Measurements from ENCODE around the gene RRM2.
"Not testable (repeated sequence)": the region's sequence is repeated elsewhere in the genome, so short reads cannot be mapped to it uniquely, and the experiment has no call there.

The RRM2 gene

GRCh38 chr2:10091889-10092244 lies 30.7 kb upstream of the RRM2 start:
- DNase-seq = not testable (repeated sequence)

- DNase-seq = no peak
Observed at GRCh38 chr2:10094271-10094814, 28.2 kb upstream of the RRM2 start.

GRCh38 chr2:10095175-10095574 lies 27.4 kb upstream of the RRM2 start:
- DNase-seq = no peak

DNA sequence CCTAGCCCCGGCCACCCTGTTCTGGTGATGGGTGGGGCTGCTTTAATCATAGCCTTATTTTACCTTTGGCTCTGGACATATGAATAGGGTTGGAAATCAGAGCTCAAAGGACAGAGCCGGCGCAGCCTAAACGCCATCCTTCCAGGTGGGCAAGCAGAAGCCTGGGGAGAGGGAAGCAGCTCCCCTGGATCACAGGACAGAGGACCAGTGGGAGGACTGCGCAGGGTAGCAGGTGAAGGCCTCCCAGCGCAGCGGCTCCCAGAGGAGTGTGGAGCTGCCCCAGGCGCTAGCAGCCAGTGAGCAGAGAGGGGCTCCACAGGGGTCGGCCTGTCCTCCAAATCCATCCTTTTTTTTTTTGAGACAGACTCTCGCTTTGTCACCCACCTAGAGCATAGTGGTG lies 25.9 kb upstream of the RRM2 start:
- no peak for DNase-seq

DNA sequence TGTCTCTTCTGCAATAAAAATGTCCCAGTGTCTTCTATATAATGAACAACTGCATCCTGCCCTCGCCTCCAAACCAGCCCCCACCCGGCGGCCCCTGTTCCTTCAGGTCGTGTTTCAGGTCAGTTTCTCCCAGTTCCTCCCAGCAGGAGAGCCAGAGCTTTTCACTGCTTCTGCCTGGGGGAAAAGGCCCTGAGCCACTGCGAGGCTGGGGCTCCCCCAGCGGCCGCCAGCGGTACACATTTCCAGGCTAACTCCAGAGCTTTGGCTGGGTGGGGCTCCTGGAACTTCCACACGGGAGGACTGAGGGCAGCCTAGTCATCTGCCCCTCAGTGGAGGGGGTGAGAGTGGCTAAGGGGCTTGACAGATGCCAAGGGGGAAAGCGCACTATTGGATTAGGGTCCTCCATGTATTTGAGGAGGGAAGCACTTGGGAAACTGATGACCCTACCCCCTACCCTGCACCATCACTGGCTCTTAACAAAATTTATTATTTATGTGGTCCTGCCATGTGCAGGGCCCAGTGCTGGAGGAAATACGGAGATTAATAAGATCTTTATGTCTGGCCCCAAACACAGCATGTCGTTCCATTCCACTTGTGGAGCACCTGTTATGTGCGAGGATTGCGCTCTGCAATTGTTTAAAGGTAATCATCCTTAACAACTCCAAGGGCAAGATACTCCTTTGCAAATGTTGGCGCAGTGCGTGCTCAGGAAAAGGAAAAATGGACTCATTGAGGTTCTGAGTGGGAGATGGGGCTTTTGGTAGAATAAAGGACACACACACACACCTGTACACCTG lies 25.0 kb upstream of the RRM2 start:
- peak; percentile 32 for DNase-seq

- no peak for DNase-seq
Observed at GRCh38 chr2:10101491-10101890, 21.0 kb upstream of the RRM2 start.

DNA sequence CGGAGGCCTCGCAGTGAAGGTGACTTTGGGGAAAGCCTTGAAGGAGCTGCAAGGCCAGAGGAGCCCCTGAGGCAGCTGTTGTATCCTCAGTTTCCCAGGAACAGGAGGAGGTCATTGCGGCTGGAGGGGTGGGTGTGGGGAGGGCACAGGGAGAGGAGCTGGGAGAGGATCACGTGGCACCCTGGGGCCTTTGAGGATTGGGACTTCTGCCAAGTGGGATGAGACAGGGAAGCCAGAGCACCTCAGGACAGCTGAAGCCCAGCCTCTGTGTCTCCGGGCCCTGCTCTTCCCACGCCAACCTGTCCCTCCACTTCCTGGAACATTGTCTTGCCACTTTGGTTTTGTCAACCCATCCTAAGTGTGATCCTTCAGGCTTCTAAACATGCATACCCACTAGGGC lies 19.4 kb upstream of the RRM2 start:
- no peak for DNase-seq

- not testable (repeated sequence) for DNase-seq
Observed at GRCh38 chr2:10104906-10105305, 17.6 kb upstream of the RRM2 start.

DNA sequence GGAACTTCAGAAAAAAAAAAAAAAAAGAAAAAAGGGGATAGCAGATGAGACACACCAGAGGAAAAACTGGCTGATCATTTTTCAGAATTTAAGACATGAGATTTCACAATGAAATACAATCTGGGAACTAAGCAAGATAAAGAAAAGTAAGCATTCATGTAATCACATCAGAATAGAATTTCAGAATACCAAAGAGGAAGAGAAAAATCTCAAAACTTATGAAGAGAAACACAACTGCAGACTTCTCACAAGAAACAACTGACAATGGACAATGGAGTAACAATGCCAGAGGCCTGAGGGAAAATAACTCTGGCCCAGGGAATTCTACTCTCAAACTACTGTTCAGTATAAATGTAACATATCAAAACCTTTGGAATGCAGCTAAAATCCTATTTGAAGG lies 13.2 kb upstream of the RRM2 start:
- DNase-seq = no peak

DNA sequence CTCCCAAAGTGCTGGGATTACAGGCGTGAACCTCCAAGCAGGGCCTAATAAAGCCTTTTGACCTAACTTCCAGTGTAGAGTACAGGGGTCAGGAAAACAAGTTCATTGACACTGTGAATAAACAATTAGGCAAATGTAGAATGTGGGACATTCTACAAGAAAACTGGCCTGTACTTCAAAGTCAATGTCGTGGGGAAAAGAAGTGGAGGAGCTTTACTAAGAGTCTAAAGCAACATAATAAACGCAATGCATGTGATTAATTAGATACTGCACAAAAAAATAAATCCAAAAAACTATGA lies 3.6 kb upstream of the RRM2 start:
- DNase-seq = no peak

- DNase-seq = no peak
Observed at GRCh38 chr2:10119601-10120157, 2.9 kb upstream of the RRM2 start.

- peak; percentile 95 for DNase-seq
Observed at GRCh38 chr2:10120158-10120876, 2.2 kb upstream of the RRM2 start.

DNA sequence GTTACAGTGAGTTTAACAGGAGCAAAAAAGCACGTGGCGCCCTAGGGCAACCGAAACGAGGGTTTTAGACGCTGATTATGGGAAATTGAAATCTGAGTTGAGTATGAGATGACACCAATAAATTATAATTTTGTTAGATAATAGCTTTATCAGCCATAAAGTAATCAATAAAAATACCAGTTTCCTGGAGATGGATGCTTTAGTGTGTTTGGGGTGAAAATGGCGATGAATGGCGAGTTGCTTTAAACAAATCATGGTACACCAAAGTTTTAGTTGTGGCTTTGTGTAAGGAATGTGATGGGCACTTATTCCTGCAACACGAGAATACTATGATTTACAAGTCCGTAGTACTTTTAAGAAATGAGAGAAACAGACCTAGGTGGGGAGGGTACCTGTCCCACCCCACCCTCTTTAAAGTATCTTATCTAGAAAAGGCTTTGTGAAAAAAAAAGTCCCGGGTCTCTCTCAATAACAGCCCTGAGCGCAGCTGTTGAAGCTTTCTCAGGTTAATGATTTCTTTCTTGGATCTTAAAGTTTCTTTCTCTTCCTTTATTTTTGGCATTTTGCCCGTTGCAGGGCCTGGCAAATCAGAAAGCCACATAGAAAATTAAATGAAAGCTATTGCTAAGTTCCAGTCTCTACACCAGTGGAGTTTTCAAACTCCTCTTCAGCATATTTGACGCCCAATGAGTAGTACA lies 1.5 kb upstream of the RRM2 start:
- DNase-seq = no peak

DNA sequence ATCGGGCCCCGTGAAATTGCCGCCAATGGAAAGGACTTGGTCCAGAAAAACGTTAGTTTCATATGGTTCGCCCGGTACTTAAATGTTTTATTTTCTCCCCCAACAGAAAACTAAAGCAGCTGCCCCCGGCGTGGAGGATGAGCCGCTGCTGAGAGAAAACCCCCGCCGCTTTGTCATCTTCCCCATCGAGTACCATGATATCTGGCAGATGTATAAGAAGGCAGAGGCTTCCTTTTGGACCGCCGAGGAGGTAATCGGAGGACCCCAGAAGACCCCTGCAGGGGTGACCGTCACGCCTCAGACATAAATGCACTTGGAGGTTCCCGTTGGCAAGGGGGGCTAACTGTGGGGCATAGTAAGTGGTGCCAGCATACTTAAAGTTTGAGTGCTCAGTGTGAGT lies 742 bp downstream of the RRM2 start:
- no peak for DNase-seq

DNA sequence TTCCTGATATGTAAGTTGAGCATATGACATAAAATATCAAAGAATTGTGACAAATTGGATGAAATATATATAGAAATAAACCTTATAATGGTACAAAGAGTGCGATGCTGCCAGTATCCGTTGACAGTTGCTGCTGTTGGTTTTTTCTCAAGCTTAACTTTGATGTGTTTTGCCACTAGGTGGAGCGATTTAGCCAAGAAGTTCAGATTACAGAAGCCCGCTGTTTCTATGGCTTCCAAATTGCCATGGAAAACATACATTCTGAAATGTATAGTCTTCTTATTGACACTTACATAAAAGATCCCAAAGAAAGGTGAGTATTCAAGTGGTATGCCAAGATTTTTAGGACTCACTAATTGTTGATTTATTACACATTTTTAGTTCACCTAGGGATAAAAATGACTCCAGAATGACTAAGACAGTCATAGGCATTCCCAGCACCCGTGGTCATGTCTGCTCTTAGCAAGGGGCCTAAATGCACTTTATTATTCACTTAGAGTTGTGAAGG lies 2.1 kb downstream of the RRM2 start:
- DNase-seq = peak; percentile 18

GRCh38 chr2:10125842-10126631 lies 3.5 kb downstream of the RRM2 start:
- DNase-seq = no peak

GRCh38 chr2:10126632-10127026 lies 4.1 kb downstream of the RRM2 start:
- DNase-seq = no peak

DNA sequence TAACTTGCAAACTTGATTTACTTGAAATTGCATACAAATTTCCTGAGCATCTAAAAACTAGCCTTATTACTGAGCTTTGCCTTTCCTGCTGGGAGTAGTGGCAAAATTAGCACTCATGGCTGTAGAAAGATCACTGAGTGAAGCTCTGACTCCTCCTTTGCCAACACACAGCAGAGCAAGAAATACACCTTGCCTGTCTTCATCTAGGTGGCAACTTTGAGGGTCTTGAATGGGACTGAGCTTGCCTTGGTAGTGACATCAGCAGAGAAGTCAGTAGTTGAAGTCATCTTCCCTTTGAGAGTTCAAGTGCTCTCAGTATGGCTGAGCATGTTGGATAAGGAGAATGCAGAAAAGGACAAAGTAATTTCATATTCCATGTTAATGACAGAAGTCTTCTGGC lies 5.9 kb downstream of the RRM2 start:
- DNase-seq = no peak

- DNase-seq = no peak
Observed at GRCh38 chr2:10129490-10129889, 7.0 kb downstream of the RRM2 start.

DNA sequence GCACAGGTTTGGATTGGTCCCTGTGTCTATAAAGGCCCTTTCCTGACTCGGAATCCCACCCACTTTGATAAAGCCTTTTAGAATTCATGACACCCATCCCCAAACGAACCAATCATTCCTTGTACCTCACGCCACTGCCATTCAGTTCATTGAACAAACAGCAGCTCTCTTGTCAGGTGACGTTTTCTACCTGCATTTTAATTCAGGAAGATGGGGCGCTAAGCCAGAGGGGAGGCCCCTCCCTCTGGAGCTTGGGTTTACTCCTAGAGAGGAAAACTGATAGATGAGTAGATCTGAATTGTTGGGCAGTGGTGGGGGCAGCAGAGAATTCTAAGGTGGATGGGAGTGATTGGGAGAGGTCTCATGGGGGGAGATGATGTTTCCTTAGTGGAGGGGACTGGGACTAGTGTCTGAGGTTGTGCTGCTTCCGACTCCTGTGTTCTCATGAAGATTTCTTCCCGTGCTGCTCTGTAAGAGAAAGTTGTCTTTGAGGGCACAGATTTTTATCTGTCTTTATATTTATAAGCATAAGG lies 9.6 kb downstream of the RRM2 start:
- no peak for DNase-seq

DNA sequence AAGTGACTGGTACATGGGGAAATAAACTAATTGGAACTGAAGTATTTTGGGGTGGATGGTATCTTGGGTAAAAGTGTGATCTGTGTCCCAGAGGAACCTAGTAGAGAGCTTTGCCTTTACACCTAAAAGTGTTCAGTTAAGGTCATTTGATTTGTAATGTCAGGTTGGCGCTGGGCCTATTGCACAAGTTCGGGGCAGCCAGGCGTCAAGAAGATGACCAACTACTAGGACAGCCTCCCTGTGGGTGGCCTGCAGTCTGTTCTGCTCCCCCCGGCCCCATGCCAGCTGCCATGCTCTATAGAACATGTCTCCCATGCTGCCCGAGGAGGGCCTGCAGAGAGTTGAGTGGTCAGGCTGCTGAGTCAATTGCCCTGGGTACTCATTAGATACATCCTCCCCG lies 10.1 kb downstream of the RRM2 start:
- no peak for DNase-seq

DNA sequence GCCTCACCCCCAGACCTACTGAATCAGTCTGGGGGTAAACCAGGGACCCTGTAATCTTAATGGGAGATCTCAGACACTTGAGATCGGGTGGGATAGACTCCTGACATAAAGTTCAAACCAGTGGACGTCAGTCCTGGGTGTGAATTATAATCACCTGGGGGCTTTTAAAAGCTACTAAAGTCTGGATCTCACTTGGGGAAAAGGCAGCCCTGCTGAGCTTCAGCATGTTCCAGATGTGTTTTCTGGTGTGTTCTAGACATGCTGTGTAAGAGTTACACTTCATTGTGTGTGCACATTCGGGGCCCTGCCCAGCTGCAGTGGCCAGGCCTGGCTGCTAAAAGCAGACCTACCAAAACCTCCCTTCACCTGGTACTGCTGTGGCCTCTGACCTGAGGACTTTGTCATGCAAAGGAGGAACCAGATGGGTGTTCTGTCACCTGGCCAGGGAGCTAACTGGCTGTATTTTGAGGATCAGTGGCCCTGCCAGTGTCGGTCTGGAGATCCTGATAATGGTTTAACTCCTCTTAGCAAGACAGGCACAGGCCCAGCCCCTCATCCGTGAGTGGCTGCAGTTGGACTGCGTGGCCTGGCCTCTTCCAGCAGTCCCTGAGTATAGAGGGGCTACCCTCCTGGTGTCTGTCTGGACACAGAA lies 10.6 kb downstream of the RRM2 start:
- no peak for DNase-seq

Data from activated naive CD4-positive, alpha-beta T cell treated with anti-CD3 and anti-CD28 coated beads, Interleukin-2, amount 50 U/mL, for 16 hours (primary cell).